Measurements from ENCODE around the gene SPATA31C1.
A peak's percentile ranks its signal among the peaks of the same experiment; 100 is the strongest.
"Not testable (repeated sequence)": the region's sequence is repeated elsewhere in the genome, so short reads cannot be mapped to it uniquely, and the experiment has no call there.

Gene SPATA31C1

GRCh38 chr9:87887661-87888480 is 29.9 kb upstream of the SPATA31C1 start:
- DNase-seq: no peak

GRCh38 chr9:87888501-87888900 is 29.3 kb upstream of the SPATA31C1 start:
- no peak for DNase-seq

- no peak for DNase-seq
Measured at GRCh38 chr9:87889065-87889881, 28.5 kb upstream of the SPATA31C1 start.

- no peak for DNase-seq
Measured at GRCh38 chr9:87889882-87890252, 27.9 kb upstream of the SPATA31C1 start.

- no peak for DNase-seq
Measured at GRCh38 chr9:87890837-87891236, 26.9 kb upstream of the SPATA31C1 start.

- DNase-seq: no peak
Measured at GRCh38 chr9:87891754-87892153, 26.0 kb upstream of the SPATA31C1 start.

- no peak for DNase-seq
Measured at GRCh38 chr9:87892956-87893355, 24.8 kb upstream of the SPATA31C1 start.

GRCh38 chr9:87894998-87895625 is 22.6 kb upstream of the SPATA31C1 start:
- no peak for DNase-seq

- no peak for DNase-seq
Measured at GRCh38 chr9:87896891-87897290, 20.9 kb upstream of the SPATA31C1 start.

- no peak for DNase-seq
Measured at GRCh38 chr9:87898151-87898550, 19.6 kb upstream of the SPATA31C1 start.

GRCh38 chr9:87902371-87902770 is 15.4 kb upstream of the SPATA31C1 start:
- DNase-seq: not testable (repeated sequence)

GRCh38 chr9:87909310-87910041 is 8.3 kb upstream of the SPATA31C1 start:
- DNase-seq: peak in 1 of 2 experiments; percentile 37

GRCh38 chr9:87910821-87911220 is 6.9 kb upstream of the SPATA31C1 start:
- DNase-seq: no peak

- not testable (repeated sequence) for DNase-seq
Measured at GRCh38 chr9:87919013-87919412, 1.3 kb downstream of the SPATA31C1 start.

- not testable (repeated sequence) for DNase-seq
Measured at GRCh38 chr9:87921561-87921960, 3.8 kb downstream of the SPATA31C1 start.

GRCh38 chr9:87923012-87923411 is 5.2 kb downstream of the SPATA31C1 start:
- not testable (repeated sequence) for DNase-seq

GRCh38 chr9:87924851-87925250 is 7.1 kb downstream of the SPATA31C1 start:
- not testable (repeated sequence) for DNase-seq

- DNase-seq: not testable (repeated sequence)
Measured at GRCh38 chr9:87929152-87929551, 11.4 kb downstream of the SPATA31C1 start.

- DNase-seq: not testable (repeated sequence)
Measured at GRCh38 chr9:87934444-87934843, 16.7 kb downstream of the SPATA31C1 start.

GRCh38 chr9:87937352-87937751 is 19.6 kb downstream of the SPATA31C1 start:
- not testable (repeated sequence) for DNase-seq

GRCh38 chr9:87937918-87938317 is 20.2 kb downstream of the SPATA31C1 start:
- not testable (repeated sequence) for DNase-seq

- not testable (repeated sequence) for DNase-seq
Measured at GRCh38 chr9:87938336-87938735, 20.6 kb downstream of the SPATA31C1 start.

- not testable (repeated sequence) for DNase-seq
Measured at GRCh38 chr9:87939096-87939495, 21.3 kb downstream of the SPATA31C1 start.
